Suppressor macrophage (primary cell): ENCODE measurements around the gene NUCB2.
A peak's percentile ranks its signal among the peaks of the same experiment; 100 is the strongest.
"Not testable (repeated sequence)": the region's sequence is repeated elsewhere in the genome, so short reads cannot be mapped to it uniquely, and the experiment has no call there.

Experiments
- DNase-seq, 4 experiments: peaks; one replicate each; pipeline ENCODE4 v3.0.0-alpha.2; 2020 to 2022
- total RNA-seq, 17 experiments: gene quantifications; one replicate each; lab custom pipeline; 2026; ENCODE audit warnings: mixed read lengths in 6 of 17, inconsistent platforms in 3 of 17; lab: John Stamatoyannopoulos, UW

The NUCB2 gene
- total RNA-seq = 15.6 to 47.0 (median 25.5) reads per million in 17 experiments

DNA sequence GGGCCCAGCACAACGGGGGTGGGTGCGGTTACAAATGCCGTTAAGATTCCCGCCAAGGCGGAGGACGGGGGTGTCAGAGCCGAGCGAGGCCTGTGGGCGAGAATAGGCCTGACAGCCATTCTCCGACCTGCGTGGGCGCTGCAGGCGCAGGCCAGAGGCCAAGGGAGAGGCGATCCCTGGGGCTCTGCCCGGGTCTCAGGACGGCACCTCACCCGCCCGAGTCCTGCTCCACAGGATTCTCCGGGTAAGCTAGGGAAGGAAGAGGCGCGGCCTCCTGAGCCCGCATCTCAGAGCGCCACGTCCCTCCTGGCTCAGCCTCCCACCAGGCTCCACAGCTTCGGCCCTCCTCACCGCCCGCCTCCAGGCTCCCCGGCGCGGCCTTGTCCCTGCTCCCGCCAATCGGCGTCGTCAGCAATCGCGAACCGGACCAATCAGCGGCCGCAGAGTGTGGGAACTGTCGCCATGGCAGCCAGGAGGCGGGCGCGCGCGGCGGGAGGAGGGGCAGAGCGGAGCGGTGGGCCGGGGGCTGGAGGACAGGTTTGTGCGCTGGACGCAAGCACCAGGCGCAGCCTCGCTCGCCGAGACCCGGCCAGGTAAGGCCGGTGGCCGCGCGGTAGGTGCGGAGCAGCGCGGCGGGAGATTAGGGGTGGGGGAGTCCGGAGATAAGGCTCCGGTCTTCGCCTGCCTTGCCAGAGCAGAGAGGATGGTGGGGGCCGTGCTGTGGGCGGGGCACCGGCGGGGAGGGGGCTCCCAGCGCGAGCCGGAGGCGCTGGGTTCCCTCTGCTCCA, at the start of gene NUCB2:
NUCB2 (plus strand) TSS at position 504 of the 788 bp plus-strand sequence. CDS start 18,585 bp downstream, outside the sequence.
- peak; percentile 95 to 98 (median 97) for DNase-seq

GRCh38 chr11:17228186-17228925, 48.2 kb upstream of the NUCB2 start:
- not testable (repeated sequence) for DNase-seq

- no peak for DNase-seq
Observed at GRCh38 chr11:17229481-17230152, 46.9 kb upstream of the NUCB2 start.

GRCh38 chr11:17230867-17231851, 45.4 kb upstream of the NUCB2 start:
- peak in 1 of 4 experiments; percentile 17 for DNase-seq

- DNase-seq = no peak
Observed at GRCh38 chr11:17233101-17233500, 43.4 kb upstream of the NUCB2 start.

- peak in 1 of 4 experiments; percentile 11 for DNase-seq
Observed at GRCh38 chr11:17238377-17238776, 38.2 kb upstream of the NUCB2 start.

GRCh38 chr11:17239927-17240326, 36.6 kb upstream of the NUCB2 start:
- not testable (repeated sequence) for DNase-seq

DNA sequence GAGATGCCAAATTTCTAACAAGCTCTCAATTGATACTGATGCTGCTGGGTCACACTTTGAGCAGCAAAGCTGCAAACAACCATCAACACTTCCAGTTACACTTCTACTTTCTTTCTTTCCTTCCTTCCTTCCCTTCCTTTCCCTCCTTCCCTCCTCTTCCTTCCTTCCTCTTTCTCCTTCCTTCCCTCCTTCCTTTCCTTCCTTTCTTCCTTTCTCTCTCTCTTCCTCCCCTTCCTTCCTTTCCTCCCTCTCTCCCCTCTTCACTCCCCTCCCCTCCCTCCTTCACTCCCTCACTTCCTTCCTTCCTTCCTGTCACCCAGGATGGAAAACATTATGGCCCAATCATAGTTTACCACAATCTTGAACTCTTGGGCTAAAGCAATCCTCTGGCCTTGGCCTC, 35.8 kb upstream of the NUCB2 start:
- no peak for DNase-seq

GRCh38 chr11:17242954-17243353, 33.6 kb upstream of the NUCB2 start:
- DNase-seq = not testable (repeated sequence)

DNA sequence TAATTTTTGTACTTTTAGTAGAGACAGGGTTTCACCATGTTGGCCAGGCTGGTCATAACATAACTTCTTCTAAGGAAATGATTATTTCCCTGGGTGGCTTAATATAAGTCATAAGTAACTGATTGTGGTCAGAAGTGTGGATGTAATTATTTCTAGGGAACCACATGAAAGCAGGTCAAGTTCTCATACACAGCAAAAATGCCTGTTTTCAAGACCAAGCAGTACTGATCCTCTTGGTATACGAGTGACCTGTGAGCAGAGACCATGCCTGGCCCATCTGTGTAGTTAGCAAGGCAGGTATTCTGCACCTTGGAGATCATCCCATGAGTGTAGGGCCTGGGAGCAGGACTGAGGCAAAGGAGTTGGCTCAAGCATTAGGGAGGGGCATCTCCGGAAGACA, 32.5 kb upstream of the NUCB2 start:
- peak in 1 of 4 experiments; percentile 29 for DNase-seq

GRCh38 chr11:17250561-17251350, 25.8 kb upstream of the NUCB2 start:
- no peak for DNase-seq

DNA sequence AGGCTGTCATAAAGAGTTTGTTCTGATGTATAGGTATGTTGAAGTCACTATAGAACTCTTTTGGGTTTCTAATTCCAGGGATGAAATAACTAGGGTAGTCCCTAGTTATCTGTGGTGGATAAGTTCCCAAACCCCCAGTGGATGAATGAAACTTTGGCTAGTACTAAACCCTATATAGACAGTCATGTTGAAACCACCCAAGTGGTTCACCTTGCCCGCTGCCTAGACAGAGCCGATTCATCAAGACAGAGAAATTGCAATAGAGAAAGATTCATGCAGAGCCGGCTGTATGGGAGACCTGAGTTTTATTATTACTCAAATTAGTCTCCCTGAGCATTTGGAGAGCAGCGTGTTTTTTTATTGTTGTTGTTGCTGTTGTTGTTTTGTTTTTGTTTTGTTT, 23.8 kb upstream of the NUCB2 start:
- no peak for DNase-seq

- DNase-seq = peak in 1 of 4 experiments; percentile 36
Observed at GRCh38 chr11:17256512-17256911, 20.0 kb upstream of the NUCB2 start.

DNA sequence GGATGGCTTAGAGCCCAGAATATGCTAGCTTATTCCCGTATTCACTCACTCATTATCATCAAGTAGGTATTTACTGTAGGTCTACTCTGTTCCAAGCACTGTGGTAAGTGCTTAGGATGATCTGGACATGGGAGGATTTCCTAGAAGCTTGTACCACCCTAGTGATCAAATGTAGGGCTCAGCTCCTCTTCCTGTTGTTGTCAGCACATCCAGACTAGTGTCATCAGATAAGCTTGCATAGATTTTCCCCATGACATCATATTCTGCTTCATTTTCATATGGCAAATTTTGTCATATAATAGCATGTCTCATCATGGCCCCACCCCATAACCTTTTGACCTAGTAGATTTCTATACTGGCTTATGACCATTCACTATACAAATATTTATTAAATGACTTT, 19.3 kb upstream of the NUCB2 start:
- DNase-seq = no peak

- no peak for DNase-seq
Observed at GRCh38 chr11:17258670-17259069, 17.9 kb upstream of the NUCB2 start.

GRCh38 chr11:17259519-17259918, 17.0 kb upstream of the NUCB2 start:
- no peak for DNase-seq

- peak in 3 of 4 experiments; percentile 20 to 52 (median 34) for DNase-seq
Observed at GRCh38 chr11:17260020-17260419, 16.5 kb upstream of the NUCB2 start.

GRCh38 chr11:17263769-17264168, 12.8 kb upstream of the NUCB2 start:
- no peak for DNase-seq

GRCh38 chr11:17266781-17267180, 9.8 kb upstream of the NUCB2 start:
- no peak for DNase-seq

- no peak for DNase-seq
Observed at GRCh38 chr11:17267576-17267975, 9.0 kb upstream of the NUCB2 start.

DNA sequence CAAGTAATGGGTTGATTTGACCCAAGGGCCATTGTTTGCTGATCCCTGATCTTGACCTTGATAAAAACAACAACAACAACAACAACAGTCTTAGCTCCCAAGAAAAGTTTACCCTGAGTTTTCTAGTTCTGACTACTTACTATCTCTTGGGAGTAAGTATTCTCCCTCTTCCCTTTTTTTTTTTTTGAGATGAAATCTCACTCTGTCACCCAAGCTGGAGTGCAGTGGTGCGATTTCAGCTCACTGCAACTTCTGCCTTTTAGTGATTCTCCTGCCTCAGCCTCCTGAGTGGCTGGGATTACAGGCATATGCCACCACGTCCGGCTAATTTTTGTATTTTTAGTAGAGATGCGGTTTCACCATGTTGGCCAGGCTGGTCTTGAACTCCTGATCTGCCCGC, 8.0 kb upstream of the NUCB2 start:
- DNase-seq = peak in 2 of 4 experiments; percentile 16 to 18
